Stimulated activated naive CD4-positive, alpha-beta T cell treated with Interleukin-2 at 50 U/mL for 16 hours (primary cell): ENCODE results near the gene SAFB2.

ENCODE experiments used
- DNase-seq: peaks from one replicate; lab custom pipeline; 2025; lab: John Stamatoyannopoulos, UW

The SAFB2 gene

GRCh38 chr19:5607318-5608275 lies 15.0 kb downstream of the SAFB2 start:
- DNase-seq, result no peak

DNA sequence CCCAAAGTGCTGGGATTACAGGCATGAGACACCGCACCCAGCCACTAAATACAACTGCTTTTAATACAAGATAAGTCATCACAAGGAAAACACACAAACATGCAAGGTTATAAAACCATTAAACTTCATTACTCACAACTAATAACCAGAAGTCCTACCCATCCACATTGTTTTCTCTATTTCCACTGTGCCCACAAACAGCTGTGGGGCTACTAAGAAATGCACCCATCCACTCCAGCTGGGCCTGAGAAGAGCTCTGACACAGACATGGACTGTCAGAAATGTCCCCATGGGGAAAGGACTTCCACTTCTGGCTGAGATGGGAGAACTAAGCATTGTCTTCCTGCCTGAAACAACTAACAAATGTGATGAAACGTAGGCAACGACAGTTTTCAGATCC lies 17.2 kb downstream of the SAFB2 start:
- no peak for DNase-seq

- no peak for DNase-seq
Measured at GRCh38 chr19:5603626-5604025, 18.9 kb downstream of the SAFB2 start.

DNA sequence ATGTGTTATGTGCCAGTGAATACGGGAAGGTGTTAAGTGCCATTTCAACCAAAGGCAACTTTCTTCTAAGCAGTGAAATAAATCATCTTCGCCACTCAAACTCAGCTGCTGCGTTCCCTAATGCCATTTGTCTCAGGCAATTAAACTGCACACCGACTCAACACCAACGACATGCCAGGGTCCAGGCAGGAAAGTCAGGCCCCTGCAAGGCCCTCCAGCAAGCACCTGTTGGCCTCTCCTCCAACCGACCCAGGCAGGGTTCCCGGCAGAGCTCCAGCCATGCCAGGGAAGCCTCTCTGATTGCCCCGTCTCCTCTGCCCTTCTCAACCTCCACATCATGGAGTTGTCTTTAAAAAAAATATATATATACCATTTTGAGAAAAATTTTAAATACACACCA lies 21.8 kb downstream of the SAFB2 start:
- no peak for DNase-seq

- DNase-seq, result no peak
Measured at GRCh38 chr19:5595745-5596144, 26.8 kb downstream of the SAFB2 start.

GRCh38 chr19:5595129-5595528 lies 27.4 kb downstream of the SAFB2 start:
- no peak for DNase-seq

DNA sequence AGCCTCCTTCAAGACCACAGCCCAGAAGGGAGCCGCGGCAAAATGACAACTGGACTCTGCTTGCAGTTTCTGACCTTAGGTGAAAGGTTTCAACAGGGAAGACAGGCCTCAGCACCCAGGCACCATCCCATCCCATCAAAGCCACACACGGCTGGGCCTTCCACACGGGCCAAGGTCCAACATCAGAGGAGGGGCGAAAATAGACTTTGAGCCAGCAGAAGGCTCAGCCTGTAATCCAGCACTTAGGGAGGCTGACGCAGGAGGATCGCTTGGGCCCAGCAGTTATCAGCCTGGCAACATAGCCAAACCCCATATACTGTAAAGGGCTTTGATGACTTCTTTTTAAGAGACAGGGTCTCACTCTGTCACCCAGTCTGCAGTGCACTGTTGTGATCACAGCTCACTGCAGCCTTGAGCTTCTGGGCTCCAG lies 28.0 kb downstream of the SAFB2 start:
- DNase-seq, result no peak

DNA sequence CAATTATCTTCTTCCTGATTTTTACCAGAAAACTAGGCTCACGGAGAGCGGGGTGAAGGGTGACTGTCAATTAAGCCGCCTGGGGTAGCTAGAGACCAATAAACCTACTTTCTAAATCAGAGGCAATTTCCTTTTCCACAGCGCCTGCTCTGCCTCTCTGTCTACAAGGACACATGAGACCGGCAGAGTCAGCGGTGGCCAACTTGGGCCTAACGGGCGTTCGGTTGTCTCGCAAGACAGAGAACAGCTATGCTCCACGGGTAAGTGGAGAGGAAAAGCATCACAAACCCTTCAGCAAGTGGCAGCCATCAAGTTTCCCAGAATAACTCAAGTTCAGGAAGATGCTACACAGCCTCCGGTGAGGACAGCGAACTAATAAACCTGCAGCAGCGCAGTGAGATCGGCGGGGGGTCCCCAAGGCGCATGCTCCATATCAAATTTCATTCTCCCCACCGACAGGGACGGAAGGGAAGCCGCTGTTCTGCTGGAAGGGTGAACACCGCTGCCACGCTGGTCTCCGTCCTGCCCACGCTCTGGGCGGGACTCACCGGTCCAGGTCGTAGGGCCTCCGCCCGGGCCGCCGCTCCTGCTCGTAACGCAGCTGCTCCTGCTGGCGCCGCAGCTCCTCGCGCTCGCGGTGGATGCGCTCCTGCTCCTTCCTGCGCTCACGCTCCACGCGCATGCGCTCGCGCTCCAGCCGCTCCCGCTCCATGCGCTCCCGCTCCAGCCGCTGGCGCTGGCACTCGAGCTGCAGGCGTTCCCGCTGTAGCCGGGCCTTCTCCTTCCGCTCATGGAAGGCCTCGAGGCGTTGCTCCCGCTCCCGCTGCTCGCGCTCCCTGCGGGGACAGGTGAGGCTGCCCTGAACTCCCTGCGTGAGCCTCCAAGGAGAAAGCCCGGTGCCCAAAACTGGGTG lies 29.0 kb downstream of the SAFB2 start:
- DNase-seq, result no peak

DNA sequence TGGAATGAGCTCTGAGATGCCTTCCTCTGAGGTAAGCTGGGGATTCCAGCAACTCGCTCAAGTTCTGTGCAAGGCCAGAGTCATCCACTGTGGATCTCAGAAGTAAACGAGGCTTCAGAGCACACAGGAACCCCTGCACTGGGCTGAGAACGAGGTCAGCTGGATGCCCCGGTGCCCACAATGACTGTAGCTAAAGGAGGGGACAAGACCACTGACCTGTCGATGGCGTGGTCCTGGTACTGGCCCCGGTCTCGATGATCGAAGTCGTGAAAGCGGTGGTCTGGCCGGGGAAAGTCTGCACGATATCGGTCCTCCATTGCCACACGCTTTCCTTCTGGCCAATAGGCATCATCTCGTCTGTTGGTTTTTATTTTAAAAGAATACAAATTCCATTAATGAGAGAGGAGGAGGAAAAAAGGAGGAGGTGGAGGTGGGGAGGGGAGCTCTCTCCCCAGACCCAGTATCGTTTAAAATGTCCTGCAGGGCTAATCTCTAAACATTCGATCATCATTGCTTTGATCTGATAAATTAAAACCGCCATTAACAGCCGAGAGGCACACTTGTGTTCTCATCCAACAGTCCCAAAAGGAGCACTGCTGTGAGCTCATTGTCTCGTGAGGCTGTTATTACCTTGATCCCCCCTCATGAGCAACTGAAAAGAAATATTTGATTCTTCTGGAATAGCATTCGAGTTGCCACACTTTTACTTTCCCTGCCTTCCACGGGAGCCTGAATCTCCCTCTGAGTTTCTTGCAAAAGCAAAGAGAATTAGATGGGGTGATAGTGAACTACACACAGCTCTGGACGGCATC lies 29.8 kb downstream of the SAFB2 start:
- no peak for DNase-seq

GRCh38 chr19:5591476-5591875 lies 31.1 kb downstream of the SAFB2 start:
- DNase-seq, result no peak

DNA sequence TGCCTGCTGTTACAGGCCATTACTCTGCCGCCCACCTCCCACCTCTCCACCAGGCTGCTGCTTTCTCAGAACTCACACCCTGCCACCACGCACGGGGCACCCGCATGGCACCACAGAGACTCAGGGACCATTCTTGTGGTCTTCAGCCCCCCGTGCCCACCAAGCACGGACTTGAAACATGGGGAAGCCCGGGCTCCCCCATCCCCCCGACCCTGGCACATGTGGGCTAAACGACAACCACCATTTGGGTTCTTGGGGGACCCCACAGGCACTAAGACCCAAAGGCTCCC lies 31.8 kb downstream of the SAFB2 start:
- no peak for DNase-seq

- no peak for DNase-seq
Measured at GRCh38 chr19:5590151-5590864, 32.3 kb downstream of the SAFB2 start.

GRCh38 chr19:5588906-5589676 lies 33.5 kb downstream of the SAFB2 start:
- DNase-seq, result no peak

GRCh38 chr19:5588441-5588840 lies 34.1 kb downstream of the SAFB2 start:
- no peak for DNase-seq

DNA sequence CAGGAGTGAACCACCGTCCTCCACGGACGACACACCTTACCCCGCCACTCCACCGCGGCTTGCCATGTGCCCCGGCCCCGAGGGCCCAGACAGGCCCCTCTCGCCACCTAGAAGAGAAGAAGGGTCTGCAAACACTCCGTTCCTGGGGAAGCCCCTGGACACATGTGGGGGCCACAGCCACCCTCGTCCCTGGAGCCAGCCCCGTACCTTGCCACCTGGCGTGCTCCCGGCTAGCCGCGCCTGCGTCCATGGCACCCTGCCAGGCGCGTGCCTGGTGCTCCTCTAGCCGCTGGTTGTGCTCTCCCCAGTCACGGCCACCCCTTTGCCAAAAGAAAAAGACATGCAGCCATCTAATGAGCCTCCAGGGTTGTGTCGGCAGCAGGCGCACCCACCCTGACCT lies 34.9 kb downstream of the SAFB2 start:
- DNase-seq, result no peak

DNA sequence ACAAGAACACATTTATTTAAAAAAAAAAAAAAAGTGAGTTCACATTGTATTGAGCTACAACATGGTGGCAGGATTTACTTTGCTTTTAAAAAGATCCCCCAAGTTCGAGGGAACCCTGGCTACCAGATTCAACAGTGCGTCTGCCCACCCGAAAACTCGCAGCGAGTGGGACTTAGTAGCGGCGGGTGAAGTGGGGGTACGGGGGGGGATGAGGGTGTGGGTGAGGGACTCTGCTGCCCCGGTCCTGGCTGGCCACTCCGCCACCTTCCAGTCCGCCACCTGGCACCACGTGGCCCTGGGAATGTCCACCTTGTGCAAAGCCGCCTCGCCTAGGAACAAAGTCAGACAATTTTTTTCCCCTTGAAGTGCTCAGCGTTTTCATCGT lies 35.5 kb downstream of the SAFB2 start:
- no peak for DNase-seq

GRCh38 chr19:5586300-5587070 lies 36.1 kb downstream of the SAFB2 start:
- no peak for DNase-seq

- DNase-seq, result peak; percentile 28
Measured at GRCh38 chr19:5585461-5586299, 36.9 kb downstream of the SAFB2 start.

- DNase-seq, result no peak
Measured at GRCh38 chr19:5580161-5580571, 42.4 kb downstream of the SAFB2 start.
